ENCODE measurements around the gene ZBTB17.
"Not testable (repeated sequence)": the region's sequence is repeated elsewhere in the genome, so short reads cannot be mapped to it uniquely, and the experiment has no call there.

The ZBTB17 gene

GRCh38 chr1:15985611-15986297 lies 9.9 kb upstream of the ZBTB17 start:
- no peak for DNase-seq

GRCh38 chr1:15983275-15983674 lies 7.4 kb upstream of the ZBTB17 start:
- DNase-seq = no peak

DNA sequence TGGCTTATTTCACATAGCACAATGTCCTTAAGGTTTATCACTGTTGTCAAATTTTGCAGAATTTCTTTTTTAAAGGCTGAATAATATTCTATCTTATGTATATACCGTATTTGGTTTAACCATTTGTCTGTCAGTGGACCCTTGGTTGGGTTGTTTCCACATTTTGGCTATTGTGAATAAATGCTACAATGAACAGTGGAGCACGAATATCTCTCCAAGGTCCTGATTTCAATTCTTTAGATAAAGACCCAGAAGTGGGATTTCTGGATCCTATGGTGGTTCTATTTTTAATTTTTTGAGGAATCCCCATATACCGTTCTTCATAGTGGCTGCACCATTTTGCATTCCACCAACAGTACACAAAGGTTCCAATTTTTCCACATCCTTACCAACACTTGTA lies 5.8 kb upstream of the ZBTB17 start:
- no peak for DNase-seq

- DNase-seq = not testable (repeated sequence)
Observed at GRCh38 chr1:15977947-15978346, 2.0 kb upstream of the ZBTB17 start.

DNA sequence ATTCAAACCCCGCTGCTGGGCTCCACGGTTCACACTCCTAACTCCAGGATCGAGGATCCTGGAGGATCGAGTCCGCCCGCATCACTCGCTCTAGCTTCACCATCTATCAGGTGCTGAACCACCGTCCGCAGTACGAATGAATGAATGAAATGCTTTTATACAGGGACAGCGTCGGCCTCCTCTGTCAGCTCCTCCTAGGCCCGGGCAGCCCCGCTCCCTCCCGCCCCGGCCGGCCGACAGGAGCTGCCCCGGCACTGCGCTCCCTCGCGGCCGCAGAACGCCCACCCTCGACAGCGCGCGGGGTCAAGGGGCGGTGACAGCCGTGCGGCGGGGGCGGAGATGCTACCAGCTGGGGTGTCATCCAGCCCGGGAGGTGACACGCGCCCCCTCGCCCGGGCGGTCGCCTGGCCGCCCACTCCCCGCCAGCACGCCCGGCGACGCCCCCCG lies 520 bp downstream of the ZBTB17 start:
- peak; percentile 52 to 57 for DNase-seq

DNA sequence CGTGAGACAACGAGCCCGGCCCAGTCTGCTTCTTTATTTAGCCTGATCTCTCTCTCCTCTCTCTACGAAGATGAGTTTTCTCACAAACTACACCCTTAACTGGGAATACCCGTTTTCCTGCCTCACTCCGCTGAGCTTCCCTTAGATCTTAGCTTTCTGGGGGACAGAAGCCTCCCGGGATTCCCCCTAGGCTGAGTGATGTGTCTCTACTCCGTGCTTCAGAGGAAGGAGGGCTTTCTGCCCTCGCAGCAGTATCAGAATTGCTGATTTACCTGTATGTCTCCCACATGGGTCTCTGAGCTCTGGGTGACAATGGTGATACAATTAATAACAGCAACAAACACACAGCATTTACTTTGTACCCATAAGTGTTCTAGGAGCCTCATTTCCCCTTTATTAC lies 1.0 kb downstream of the ZBTB17 start:
- DNase-seq = no peak

- no peak for DNase-seq
Observed at GRCh38 chr1:15973772-15974171, 2.1 kb downstream of the ZBTB17 start.

GRCh38 chr1:15972409-15972808 lies 3.5 kb downstream of the ZBTB17 start:
- DNase-seq = no peak

DNA sequence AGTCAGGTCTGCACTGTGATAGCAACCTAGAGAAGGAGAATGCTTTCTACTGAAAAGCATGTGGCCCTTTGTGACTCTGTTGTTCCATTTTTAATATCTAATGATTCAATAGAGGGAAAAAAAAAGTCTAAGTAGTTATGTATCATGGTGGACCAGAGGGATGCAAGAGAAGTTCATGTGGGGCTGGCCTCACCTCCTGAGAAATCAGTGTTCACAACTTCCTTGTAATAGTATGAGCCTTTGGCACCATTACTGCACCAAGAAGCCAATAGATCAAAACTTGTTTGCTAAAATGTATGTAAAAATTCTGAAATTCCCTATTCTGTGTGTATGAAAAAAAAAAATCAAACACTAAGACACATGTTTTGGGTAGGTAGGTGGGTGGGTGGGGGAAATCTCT lies 5.0 kb downstream of the ZBTB17 start:
- no peak for DNase-seq

DNA sequence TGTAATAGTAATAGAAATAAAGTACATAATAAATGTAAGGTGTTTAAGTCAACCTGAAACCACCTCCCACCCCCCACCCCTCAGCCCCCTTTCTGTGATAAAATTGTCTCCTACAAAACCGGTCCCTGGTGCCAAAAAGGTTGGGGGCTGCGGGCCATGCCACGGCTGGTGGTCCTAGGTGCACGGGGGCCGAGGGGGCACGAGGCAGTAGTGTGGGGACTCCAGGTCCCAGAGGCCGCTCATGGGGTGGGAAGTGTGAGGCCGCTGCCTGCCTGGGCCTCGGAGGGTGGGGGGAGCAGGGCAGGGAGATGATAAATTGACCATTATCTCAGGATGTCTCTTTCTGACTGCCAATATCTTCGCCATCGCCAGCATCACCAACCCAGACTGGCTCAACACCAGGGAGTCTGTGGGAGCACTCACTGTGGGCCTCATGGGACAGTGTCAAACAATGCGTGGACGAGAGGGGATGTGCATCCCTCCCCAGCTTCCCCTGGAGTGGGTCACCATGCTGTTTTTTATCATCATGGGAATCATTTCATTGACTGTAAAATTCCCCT lies 6.5 kb downstream of the ZBTB17 start:
- no peak for DNase-seq

- no peak for DNase-seq
Observed at GRCh38 chr1:15968172-15968571, 7.7 kb downstream of the ZBTB17 start.

DNA sequence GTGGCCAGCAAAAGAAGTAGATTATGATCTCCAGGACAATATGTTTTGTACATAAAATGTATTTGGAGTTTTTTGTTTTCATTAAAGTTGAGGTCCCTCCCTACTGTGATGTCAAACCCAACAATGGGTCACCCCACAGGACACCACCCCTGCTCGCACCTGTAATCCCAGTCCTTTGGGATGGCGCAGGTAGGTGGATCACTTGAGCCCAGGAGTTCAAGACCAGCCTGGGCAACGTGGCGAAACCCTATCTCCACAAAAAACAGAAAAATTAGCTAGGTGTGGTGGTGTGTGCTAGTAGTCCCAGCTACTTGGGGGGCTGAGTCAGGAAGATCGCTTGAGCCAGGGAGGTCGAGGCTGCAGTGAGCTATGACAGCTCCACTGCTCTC lies 9.0 kb downstream of the ZBTB17 start:
- no peak for DNase-seq

DNA sequence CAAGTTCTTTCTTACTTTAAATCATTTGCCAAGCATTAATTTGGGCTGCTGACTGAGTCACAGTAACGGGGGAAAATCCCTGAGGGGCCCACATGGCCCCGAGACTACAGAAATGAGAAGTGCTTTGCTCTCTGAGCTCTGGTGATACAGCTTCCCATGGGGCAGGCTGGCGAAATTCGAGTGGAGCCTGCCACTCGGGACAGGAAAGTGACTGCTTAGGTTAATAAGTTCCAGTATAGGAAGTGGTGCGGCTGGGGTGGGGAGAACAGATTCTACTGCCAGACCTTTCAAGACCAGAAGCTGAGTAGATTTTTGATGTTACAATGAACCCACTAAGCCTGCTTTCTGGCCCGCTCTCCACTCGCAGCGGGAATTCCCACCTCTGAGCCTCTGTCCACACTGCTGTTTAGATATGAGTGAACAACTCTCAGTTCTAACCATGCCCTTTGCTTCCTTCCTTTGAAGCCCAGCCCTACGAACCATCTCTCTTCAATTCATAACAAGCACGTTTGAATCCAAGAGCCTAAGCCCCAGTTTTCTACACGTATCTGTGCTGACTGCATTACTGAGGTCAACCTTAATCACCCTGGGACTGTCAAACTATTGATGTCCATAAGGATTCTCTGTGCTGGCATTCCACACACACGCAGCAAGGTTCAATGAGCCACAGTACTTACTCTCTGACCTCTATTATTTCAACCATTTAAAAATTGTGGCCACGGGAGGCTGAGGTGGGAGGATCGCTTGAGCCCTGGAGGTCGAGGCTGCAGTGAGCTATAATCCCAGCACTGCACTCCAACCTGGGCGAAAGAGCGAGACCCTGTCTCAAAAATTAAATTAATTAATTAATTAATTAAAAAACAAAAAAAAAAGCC lies 9.6 kb downstream of the ZBTB17 start:
- DNase-seq = peak; percentile 27 to 35

DNA sequence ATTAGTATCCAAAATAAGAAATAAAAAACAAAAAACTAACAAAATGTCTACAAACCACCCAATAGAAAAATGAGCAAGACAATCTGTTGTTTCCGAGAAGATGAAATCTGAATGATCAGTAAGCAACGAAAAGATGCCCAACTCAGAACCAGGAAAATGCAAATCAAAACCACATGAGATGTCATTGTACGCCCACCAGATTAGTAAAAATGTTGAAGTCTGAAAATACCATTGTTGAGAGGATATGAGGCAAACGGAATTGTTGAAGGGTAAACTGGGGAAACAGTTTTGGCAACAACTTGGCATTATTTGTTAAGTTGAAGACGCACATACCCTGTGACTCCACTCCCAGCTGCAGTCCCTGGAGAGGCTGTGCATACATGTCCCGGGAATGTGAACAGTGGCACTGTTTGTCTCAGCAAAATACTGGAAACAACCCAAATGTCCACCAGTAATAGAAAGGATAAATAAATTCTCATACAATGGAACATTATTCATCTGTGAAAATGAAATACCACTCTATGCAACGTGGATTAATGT lies 10.6 kb downstream of the ZBTB17 start:
- DNase-seq = no peak

DNA sequence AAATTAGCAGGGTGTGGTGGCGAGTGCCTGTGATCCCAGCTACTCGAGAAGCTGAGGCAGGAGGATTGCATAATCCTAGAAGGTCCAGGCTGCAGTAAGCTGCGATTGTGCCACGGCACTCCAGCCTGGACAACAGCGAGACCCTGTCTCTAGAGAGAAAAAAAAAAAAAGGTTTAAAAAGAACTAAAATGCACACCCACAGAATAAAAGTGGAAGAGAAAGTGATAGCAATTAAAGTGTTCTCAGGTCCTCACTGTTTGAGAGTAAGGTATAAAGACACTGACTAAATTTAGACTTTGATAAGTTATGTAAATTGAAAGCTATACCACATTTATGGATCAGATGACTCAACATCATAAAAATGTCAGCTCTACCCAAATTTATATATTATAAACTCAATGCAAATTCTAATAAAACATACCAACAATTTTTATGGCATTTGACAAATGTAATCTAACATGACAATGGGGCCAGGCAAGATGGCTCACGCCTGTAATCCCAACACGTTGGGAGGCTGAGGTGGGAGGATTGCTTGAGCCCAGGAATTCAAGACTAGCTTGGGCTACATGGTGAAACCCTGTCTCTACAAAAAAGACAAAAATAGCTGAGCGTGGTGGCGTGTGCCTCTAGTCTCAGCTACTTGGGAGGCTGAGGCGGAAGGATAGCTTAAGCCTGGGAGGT lies 11.8 kb downstream of the ZBTB17 start:
- DNase-seq = no peak

DNA sequence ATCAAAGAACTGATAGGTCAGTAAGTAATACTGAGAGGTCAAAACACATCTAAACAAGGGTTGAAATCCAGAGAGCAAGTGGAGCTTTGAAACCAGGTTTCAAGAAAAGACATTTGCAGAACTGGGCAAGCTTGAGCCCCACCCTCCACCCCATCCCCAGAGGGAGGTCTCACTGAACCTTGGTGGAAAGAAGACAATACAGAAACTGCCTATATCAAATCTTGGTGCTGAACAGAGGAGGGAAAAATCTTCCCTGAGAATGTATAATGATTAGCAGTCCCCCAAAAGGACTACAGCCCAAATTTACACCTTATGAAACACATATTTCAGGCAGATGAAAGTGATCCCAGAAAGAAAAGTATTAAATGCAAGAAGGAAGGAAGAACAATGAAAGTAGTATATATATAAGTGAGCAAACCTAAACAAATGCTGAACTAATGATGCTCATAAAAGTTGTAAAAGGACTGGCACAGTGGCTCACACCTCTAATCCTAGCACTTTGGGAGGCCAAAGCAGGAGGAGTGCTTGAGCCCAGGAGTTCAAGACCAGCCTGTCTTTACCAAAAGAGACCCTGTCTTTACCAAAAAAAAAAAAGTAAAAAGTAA lies 12.4 kb downstream of the ZBTB17 start:
- no peak for DNase-seq

- no peak for DNase-seq
Observed at GRCh38 chr1:15962671-15963362, 13.1 kb downstream of the ZBTB17 start.

GRCh38 chr1:15962176-15962575 lies 13.7 kb downstream of the ZBTB17 start:
- DNase-seq = no peak

DNA sequence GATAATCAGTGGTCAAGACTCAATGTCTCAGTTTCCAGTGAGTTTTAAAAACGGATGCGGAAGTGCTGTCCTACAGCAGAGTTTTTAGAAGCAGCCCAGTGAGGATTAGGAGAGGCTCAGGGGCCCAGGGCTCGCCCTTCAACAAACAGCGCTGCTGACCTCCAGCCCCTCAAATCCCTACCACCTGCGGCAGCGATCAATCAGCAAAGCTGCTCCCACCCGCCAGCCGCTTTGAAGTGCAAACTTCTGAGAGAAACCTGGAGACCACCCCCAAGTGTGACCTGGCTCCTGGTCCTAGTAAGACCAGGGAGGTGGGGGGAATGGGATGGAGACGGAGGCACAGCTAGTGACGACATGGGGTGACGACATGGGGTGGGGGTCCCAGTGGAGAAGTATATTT lies 14.4 kb downstream of the ZBTB17 start:
- DNase-seq = no peak

DNA sequence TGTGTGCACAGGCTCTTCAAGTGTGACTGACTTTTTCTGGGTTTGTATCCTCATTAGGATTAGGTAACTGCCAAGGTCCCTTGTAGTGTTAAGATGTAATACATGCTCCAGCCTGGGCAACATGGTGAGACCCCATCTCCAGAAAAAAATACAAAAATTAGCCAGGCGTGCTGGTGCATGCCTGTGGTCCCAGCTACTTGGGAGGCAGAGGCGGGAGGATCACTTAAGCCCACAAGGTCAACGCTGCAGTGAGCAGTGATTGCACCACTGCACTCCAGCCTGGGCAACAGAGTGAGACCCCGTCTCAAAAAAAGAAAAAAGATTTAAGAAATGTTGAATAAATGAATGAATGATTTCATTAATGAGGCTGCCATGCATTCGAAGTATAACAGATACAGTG lies 15.1 kb downstream of the ZBTB17 start:
- DNase-seq = no peak

- DNase-seq = no peak
Observed at GRCh38 chr1:15959827-15960446, 16.0 kb downstream of the ZBTB17 start.

DNA sequence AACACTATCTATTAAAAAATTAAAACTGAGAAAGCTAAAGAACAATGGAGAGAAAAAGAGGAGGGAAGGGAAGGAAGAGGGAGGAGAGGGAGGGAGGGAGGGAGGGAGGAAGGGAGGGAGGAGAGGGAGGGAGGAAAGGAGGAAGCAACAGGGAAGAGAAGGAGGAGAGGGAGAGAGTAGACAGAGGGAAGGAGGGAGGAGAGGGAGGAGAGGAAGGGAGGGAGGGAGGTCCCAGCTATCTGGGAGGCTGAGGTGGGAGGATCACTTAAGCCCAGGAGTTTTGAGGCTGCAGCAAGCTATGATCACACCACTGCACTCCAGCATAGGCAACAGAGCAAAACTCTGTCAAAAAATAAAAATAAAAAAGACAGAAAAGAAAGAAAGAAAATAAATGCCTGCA lies 16.5 kb downstream of the ZBTB17 start:
- DNase-seq = no peak

Data from Kasumi-1 (cell line).